HL-60/S4 treated with retinoic acid at 250 ng/mL for 4 days and 3 days (cell line): Measurements from ENCODE around the gene COMMD7.
"Not testable (repeated sequence)": the region's sequence is repeated elsewhere in the genome, so short reads cannot be mapped to it uniquely, and the experiment has no call there.

Source experiments
- in situ Hi-C: fragments of 300-500 bp; cut with MboI; formaldehyde crosslinking; loops from 2 replicates; pipeline ENCODE4 v1.7.0; 2022; ENCODE audit warnings: low sequenced_read_pairs

COMMD7 gene

GRCh38 chr20:32767418-32768198, 24.3 kb upstream of the COMMD7 start:
- in situ Hi-C loops: no loop called here

- in situ Hi-C loops: not testable (repeated sequence)
These were observed 22.1 kb upstream of the COMMD7 start for GRCh38 chr20:32765230-32765875.

GRCh38 chr20:32764005-32764960, 21.0 kb upstream of the COMMD7 start:
- in situ Hi-C loops: no loop called here

GRCh38 chr20:32763202-32764004, 20.1 kb upstream of the COMMD7 start:
- in situ Hi-C loops: no loop called here

- in situ Hi-C loops: no loop called here
These were observed 19.5 kb upstream of the COMMD7 start for GRCh38 chr20:32762754-32763201.

GRCh38 chr20:32761831-32762753, 18.8 kb upstream of the COMMD7 start, which contains the start of gene DNMT3B:
DNMT3B (plus strand) TSS chr20:32762385; CDS start chr20:32780324, 17,939 bp downstream.
- in situ Hi-C loops: no loop called here

- in situ Hi-C loops: no loop called here
These were observed 18.2 kb upstream of the COMMD7 start for GRCh38 chr20:32761417-32761830.

GRCh38 chr20:32756156-32756555, 12.9 kb upstream of the COMMD7 start:
- in situ Hi-C loops: no loop called here

GRCh38 chr20:32753731-32754130, 10.5 kb upstream of the COMMD7 start:
- in situ Hi-C loops: no loop called here

- in situ Hi-C loops: no loop called here
These were observed 9.4 kb upstream of the COMMD7 start for GRCh38 chr20:32752458-32753250.

GRCh38 chr20:32751702-32752457, 8.6 kb upstream of the COMMD7 start:
- in situ Hi-C loops: no loop called here

- in situ Hi-C loops: no loop called here
These were observed 8.0 kb upstream of the COMMD7 start for GRCh38 chr20:32751293-32751692.

- in situ Hi-C loops: no loop called here
These were observed 6.8 kb upstream of the COMMD7 start for GRCh38 chr20:32749914-32750637.

GRCh38 chr20:32742322-32743236, 688 bp downstream of the COMMD7 start:
- in situ Hi-C loops: no loop called here

GRCh38 chr20:32741151-32741550, 2.1 kb downstream of the COMMD7 start:
- in situ Hi-C loops: no loop called here
